MV-4-11 (cell line): ENCODE results near the gene TM7SF2.
A peak's percentile ranks its signal among the peaks of the same experiment; 100 is the strongest.
"Not testable (repeated sequence)": the region's sequence is repeated elsewhere in the genome, so short reads cannot be mapped to it uniquely, and the experiment has no call there.

Experiments used
- DNase-seq: peaks from one replicate; lab custom pipeline; 2025; lab: John Stamatoyannopoulos, UW

Gene TM7SF2

DNA sequence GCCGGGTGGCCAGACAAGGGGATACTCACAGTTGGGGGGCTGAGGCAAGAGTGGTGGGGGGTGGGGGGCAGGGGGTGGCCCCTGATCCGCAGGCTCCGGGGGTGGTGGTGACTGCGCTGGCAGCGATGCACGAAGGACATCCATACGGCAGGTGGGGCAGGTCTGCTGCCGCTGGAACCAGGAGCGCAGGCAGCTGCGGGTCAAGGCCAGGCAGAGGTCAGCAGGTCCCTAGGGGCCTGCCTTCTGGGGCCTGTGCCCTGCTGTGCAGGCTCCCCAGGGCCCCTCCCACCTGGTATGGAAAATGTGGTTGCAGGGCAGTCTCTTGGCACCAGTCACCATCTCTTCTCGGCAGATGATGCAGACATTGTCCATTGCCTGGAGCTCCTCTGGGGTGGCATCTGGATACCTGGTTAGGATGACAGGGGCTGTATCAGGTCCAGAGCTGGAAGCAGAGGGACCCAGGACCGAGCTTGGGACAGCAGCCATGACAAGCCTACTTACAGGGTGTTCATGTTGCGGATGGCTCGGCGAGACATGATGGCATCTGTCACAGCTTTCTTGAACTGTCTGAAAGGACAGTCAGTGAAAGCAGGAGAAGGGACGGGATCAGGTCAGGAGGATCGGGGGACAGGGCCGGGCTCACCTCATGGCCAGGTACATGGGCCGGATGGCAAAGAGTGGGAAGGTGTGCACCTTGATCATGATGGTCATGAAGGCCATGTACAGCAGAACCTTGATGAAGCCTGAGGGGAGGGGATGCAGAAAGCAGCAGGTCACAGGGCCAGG is 19.2 kb downstream of the TM7SF2 start:
- DNase-seq = no peak

DNA sequence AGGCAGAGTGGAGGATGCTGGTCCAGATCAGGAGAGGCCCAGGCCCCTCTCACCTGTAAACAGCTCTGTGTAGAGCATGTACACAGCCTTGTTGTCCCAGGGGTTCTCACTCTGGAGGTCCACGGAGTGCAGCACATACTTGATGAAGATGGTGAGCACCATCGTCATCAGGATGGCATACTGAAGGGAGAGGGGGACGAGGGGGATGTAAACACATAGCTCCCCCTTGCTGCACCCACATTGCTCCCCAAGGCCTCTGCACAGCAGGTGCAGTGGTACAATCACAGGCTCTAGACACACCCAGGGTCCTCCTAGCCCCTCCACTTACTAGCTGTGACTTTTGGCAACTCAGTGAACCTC is 19.7 kb downstream of the TM7SF2 start:
- DNase-seq = no peak

DNA sequence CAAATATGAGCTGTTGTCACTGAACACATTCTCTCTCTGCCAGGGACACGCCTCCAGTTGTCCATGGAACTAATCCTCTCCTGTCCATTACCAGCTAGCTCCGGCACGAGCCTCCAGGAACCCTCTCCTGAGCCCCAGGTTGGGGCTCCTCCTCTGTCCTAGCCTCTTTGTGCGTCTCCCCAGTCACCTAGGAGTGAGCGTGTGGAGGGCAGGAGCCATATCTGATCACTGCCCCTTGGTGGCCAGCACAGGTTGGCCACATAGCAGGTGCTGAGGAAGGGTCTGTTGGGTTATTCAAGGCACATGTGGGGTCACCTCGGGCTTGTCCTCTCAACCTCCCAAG is 20.2 kb downstream of the TM7SF2 start:
- DNase-seq = no peak

DNA sequence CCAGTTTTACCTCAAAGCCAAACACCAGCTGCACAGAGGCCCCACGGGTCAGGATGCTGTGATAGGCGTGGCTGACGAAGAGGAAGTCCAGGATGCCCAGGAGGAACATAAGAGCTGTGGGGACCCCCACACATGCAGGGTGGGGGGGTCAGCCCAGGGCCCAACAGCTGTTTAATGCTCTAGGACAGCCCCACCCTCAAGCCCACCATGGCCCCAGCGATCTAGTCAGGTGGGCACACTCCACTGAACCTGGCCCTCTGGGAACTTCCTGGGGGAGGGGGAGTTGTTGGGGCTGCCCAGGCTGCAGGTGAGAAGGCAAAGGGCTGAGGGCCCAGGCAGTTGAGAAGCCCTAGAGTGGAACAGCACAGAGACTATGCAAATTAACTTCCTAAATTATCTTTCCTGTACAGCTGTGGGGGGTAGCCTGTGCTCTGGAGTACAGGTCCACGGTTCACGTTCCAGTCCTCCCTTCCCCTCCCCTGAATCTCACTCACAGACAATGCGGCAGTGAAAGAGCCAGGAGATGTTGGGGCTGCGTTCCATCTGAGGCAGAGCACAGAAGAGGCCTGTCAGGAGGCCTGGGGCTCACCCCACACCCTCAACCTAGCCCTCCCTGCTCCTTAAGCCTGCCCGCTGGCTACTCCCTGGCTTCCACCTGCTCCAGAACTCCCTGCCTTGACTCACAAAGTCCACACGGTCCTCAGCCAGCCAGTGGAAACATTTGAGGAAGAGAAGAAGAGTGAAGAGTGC is 20.7 kb downstream of the TM7SF2 start:
- no peak for DNase-seq

DNA sequence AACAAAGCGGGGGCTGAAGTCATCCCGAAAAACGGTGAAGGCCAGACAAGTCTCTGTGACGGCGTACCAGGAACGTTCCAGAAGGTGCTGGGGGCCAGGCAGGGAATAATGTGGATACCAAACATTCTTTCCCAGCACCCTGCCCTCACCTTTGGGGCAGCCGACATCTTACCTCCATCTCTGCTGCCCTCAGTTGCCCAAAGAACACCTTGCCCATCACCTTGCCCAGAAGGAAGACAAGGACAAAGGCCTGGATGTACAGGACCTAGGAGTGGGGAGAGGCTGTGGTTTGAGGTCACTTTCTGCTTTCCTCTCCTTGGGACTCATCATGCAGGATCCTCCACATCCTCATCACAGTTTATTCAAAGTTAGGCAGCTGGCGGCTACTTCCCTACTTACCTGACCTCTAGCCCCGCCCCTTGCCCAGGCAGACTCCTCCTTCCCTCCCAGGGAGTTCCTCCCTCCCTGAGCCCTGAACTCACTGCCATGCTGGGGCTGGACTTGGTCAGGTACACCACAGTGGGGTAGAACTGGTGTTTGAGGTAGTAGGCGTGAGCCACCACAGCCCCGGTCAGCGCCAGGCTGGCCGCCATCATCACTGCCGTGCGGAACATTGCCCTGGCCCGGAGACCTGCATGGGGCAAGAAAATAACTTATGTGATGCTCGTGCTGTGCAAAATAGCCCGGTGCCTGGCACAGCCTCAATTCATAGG is 21.5 kb downstream of the TM7SF2 start:
- peak; percentile 51 for DNase-seq

DNA sequence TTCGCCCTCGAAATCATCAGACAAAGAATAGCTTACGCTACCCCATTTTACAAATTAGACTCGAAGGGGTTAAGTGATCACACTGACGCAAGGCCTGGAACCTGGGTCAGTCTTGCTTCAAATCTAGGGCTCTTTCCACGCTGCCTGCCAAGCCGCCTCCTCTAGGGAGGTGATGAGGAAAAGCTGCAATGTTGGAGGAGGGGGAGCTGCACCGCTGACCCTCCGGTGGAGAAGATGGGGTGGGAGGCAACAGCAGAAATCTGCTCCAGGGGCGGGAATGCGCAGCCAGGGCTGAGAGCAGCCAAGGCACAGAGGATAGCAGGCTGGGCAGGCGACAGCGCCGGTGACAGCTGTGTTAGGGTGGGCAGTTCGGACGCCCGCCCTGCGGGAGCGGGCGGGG is 22.1 kb downstream of the TM7SF2 start:
- no peak for DNase-seq

DNA sequence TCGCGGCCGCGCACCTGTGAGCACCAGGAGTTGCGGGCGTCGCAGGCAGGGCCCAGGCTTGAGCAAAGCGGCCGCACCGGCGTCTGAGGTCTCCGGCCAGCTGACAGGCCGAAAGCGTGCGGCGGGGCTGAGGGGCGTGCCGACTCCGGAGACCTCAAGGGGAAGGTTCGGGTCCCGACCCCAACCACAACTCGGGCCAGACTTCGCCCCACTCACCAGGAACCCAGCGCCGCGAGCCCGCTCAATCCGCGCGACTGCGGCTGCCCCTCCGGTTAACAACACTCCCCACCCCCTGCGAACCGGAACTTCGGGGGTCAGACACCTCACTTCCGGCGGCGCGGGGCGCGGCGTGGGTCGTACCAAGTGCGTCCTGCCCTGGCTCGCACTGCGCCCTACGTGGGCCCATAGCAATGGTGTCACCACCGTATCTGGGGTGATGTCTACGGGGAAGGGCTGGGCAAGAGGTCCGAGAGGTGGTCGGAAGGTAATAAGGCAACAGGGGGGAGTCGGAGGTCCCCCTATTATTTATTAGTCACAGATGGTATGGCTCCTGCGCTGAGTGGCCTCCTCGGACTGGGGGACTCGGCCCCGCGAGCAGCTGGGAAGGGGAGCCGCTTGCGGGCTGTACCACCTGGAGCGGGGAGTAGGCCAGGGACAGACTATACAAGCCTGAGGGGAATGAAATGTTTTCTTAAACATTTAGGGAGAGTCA is 22.7 kb downstream of the TM7SF2 start, which contains the start of gene SYVN1:
Gene SYVN1, minus strand, starts transcription at position 280 of the 712 bp plus-strand sequence. CDS start 918 bp downstream, outside the sequence.
- DNase-seq = peak; percentile 84

DNA sequence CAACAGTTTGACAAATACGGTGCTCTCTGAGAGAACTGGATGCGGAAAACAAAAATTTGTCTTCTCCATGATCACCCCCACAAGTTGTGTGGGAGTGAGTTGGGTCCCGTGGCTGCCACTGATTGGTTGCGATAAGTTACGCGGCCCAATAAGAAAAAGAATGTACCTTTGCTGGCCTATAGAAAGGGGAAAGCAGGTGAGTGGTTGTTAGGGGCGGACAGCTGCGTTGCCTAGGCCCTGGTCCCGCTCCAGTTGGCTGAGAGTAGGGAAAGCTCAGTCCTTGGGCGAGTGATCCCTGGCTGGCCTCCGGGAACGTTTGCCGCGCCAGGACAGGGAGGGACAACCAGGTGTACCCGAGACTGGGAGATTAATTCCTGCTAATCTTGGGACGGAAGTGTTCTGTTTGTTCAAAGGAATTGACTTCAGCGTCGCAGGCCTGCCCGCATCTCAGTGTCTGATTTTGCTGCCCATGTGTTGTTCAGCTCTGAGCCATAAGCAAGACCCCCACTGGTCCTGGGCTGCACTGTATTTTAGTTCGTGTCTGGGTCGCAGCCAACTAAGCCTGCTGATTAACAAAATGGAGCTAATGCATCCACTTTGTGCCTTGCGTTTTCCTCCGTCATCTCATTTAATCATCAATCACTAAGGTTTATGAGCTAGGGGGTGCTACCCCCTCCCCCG is 23.4 kb downstream of the TM7SF2 start:
- DNase-seq = peak; percentile 91

DNA sequence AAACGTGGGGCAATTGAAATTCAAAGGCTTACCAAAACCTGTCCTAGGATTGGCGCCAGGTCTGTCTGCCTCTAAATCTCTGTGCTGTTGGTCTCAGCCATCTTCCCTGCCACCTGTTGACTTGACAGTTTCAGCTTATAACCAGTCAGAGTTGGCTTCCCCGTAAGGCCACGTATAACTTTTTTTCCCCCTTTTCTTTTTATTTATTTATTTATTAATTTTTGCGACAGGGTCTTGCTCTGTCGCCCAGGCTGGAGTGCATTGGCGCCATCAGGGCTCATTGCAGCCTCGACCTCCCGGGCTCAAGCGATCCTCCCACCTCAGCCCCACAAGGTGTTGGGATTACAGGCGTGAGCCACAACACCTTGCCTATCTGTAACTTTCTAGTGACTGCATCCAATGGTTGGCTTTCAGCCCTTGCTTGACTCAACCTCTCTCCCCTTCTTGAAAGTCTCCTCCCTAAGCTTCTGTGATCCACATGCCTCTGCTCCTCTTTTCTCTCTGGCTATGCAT is 24.0 kb downstream of the TM7SF2 start:
- no peak for DNase-seq

DNA sequence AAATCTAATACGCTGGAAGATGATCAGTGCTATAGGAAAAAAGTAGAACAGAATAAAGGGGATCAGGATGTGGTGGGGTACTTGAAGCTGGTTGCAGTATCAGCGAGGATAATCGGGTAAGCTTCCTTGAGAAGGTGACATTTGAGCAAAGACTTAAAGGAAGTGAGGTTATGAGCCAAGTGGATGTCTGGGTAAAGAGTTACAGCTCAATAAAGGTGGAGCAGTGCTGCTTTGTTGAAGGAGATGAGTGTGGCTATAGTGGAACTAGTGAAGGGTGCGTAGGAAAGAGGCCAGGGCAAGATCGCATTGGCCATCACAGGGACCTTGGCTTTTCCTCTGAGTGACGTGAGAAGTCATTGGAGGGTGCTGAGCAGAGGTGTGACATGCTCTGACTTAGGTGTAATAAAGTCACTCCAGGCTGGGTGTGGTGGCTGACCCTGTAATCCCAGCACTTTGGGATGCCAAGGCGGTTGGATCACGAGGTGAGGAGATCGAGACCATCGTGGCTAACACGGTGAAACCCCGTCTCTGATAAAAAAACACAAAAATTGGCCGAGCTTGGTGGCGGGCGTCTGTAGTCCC is 24.9 kb downstream of the TM7SF2 start:
- DNase-seq = no peak

DNA sequence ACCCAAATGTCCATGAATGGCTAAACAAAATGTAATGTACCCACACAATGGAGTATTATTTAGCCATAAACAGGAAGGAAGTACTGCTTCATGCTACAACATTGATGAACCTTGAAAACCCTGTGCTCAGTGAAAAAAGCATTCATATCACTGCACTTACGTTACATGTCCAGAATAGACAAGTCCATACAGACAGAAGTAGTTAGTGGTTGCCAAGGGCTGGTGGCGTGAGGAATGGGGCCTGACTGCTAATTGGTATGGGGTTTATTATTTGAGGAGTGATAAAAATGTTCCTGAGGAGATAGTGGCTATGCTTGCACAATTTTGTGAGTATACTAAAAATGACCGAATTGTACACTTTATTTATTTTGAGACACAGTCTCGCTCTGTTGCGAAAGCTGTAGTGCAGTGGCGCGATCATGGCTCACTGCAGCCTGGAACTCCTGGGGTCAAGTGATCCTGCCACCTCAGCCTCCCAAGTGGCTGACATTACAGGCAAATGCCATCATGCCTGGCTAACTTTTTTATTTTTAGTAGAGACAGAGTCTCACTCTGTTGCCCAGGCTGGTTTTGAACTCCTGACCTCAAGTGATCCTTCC is 30.3 kb downstream of the TM7SF2 start:
- DNase-seq = peak; percentile 61

DNA sequence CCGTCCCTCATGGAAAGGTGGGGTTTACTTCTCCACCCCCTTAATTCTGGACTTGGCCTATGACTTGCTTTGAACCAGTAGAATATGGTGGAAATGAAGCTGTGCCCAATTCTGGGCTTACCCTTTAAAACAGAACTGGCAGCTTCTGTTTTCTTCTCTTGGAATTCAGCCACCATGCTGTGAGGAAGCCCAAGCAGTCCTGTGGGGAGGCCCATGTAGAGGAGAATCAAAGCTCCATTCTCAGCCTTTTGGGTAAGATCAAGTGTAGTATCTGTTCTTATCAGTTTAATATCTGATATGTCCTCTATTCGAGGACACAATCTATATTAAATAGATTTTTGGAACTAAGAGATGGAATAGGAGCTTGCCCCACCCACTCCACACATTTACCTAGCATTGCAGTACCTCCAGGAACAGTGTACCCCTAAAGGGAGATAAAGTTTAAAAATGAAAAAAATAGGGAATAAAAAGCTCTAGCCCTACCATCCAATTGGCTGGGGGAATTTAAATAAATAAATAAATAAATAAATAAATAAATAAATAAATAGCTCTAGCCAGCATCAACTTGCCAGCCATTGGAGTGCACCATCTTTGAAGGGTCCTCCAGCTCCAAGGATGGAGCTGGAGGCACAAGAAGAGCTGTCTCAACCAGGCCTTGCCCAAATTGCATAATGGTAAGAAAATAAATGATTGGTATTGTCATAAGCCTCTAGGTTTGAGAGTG is 35.8 kb downstream of the TM7SF2 start:
- no peak for DNase-seq

DNA sequence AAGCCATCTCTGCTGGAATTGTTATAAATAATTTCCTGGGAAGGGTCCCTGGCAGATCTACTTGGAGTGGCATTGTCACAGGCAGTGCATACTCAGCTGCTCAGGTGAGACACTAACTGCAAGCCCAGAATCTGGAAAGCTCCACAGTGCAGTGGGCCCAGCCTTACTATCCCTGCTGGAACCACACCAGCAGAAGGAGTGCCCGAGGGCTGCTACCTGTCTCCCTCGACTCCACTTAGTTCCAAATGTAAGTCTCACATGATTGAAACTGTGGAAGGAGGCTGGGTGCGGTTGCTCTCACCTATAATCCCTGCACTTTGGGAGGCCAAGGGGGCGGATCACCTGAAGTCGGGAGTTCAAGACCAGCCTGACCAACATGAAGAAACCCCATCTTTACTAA is 37.0 kb downstream of the TM7SF2 start:
- no peak for DNase-seq

DNA sequence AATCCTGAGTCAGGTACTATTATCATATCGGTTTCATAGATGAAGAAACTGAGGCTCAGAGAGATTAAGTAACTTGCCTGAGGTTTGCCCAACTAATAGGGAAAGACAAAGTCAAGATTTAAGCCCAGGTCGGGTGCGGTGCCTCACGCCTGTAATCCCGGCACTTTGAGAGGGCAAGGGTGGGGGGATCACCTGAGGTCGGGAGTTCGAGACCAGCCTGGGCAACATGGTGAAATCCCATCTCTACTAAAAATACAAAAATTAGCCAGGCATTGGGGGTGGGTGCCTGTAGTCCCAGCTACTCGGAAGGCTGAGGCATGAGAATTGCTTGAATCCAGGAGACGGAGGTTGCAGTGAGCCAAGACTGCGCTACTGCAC is 38.4 kb downstream of the TM7SF2 start:
- DNase-seq = not testable (repeated sequence)

DNA sequence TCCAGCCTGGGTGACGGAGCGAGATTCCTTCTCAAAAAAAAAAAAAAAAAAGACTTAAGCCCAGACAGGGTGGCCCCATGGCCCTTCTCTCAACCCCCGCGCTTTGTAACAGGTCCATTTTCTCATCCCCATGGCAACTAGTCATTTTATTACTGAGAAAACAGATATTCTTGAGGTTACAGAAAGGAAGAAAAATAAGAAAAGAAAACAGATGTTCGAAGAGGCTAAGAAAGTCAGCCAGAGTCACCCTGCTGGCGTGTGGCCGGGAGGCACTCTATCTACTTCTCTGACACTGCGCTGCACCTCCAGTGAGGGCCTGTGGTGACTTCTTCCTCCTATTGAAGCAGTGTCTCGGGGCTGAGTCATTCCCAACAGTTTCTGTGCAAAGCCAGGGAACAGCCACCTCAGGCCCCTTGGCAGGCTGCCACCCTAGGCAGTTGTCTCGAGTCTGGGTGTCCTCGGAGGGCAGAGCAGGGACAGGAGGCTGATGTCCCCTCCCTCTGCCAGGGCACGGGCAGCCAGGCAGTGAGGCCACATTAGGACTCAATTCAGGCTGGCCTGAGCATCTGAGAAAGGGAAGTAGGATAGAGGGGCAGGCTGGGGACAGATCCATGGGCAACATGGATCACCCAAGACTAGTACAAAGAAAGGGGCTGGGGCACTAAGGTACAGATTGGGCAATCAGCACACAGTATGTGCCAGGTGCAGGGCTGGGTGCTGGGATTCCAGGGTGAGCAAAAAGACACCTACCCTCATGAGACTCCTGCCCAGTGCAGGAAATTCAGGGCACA is 39.0 kb downstream of the TM7SF2 start:
- peak; percentile 98 for DNase-seq

DNA sequence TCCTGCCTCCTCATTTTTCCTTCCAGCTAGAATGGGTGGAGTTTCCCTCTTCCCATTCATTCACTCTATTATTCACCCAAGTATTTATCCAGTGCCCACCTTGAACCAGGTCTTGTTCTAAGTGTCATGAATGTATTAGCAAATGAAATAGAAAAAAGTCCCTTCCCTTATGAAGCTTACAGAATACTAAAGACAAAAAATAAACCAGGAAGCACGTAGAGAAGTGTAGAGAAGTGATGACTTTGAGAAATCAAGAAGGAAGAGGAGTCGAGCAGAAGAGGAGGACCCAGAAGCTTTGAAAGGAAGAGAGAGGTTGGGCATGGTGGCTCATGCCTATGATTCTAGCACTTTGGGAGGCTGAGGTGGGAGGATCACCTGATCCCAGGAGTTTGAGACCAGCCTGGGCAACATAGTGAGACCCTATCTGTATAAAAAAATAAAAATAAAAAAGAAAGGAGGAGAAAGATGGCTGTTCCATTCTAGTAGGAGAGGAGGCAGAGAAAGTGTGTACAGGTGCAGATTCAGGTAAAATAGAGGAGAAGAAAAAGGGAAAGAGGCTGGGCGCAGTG is 39.7 kb downstream of the TM7SF2 start:
- DNase-seq = peak; percentile 11

DNA sequence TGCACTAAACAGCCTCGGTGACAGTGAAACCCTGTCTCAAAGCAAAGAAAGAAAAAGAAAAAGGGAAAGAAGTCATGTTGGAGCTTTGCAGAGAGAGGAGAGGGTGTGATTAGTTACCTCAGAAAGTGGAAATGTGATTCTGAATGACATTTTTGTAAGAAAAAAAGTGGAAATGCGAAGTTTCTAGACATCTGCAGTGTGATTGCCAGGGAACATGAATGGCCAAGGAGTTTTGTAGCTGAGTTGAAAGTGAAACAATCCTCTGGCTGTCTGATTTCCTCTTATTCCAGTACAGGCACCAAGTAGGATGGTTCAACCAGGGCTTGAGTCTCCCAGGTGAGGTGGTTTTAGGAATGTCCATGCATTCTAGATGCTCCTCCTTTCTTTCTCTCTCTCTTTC is 40.5 kb downstream of the TM7SF2 start:
- peak; percentile 69 for DNase-seq

DNA sequence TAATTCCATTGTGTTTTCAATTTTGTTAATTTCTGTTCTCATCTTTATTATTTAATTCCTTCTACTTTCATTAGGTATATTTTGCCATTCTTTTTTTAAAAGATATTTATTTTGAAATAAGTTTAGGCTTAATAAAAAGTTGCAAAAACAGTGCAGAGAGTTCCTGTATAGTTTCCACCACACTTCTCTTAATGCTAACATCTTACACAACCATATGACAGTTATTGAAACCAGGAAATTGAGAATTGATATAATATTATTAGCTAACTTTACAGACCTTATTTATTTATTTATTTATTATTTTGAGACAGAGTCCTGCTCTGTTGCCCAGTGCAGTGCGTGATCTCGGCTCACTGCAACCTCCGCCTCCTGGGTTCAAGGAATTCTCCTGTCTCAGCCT is 44.6 kb downstream of the TM7SF2 start:
- no peak for DNase-seq

DNA sequence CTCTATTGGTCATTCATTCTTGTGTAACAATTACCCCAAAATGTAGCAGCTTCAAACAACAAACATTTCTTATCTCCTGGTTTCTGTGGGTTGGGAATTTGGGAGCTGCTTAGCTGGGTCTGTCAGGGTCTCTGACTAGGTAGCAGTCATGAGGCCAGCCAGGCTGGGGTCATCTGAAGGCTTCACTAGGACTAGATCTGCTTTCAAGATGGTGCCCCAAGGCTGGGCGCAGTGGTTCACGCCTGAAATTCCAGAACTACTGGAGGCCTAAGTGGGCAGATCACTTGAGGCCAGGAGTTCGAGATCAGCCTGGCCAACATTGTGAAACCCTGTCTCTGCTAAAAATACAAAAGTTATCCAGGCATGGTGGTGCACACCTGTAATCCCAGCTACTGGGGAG is 45.3 kb downstream of the TM7SF2 start:
- no peak for DNase-seq
